ENCODE data around the gene OPCML.

Gene OPCML

DNA sequence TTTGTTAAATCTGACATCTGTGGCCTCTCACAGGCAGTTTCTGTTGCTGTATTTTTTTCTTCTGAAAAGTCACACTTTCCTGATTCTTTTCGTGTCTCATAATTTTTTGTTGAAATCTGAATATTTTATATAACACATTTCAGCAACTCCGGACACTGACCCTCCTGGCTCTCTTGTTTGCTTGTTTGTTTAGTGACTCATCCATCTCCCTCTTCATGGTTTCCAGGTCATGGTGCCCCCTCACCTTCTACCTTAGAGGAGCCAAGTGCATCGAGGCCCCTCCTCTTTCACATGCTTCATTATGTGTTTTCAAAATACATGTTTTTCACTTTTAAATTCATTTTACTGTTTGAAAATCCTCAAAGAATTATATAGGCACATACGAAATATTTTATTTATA is 562.4 kb downstream of the OPCML start:
- in situ Hi-C loops (cut with HindIII; ENCODE audit: low sequenced_read_pairs) = no loop called here

DNA sequence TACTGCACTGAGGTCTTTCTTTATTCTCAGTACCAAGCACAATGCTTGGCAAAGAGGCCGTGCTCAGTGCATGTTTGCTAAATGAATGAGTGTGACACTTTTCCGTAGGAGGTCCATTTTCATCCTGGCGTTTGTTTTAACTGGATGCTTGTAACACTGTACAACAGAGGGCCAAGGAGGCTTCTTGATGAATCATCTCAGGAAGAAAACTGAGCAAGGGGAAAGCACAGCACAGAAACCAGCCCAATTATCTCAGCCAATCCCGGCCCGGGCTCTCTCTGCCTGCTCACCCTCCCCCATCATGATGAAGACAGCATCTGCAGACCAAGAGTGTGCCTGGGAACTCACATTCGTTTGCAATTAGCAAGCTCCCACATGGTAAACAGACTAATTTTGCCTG is 570.3 kb downstream of the OPCML start:
- in situ Hi-C loops (cut with HindIII; ENCODE audit: low sequenced_read_pairs) = no loop called here

DNA sequence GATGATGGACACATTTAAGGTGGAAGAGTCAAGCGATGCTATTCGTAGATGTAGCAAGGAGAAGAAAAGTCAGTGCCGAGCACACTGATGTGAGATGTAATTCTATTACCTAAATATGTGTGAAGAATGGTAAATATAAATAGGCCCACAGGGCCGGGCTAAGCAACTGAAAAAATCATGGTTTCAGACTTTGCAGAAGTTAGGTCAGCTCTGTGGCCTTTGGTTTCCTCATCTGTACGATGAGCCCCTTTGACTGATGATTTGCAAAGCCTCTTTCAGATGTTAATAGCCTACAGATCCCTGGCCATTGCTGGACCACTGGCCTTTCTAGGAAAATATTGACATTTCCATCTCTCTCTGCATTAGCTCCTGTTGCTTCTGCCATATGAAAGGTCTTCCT is 570.8 kb downstream of the OPCML start:
- in situ Hi-C loops (cut with HindIII; ENCODE audit: low sequenced_read_pairs) = no loop called here

DNA sequence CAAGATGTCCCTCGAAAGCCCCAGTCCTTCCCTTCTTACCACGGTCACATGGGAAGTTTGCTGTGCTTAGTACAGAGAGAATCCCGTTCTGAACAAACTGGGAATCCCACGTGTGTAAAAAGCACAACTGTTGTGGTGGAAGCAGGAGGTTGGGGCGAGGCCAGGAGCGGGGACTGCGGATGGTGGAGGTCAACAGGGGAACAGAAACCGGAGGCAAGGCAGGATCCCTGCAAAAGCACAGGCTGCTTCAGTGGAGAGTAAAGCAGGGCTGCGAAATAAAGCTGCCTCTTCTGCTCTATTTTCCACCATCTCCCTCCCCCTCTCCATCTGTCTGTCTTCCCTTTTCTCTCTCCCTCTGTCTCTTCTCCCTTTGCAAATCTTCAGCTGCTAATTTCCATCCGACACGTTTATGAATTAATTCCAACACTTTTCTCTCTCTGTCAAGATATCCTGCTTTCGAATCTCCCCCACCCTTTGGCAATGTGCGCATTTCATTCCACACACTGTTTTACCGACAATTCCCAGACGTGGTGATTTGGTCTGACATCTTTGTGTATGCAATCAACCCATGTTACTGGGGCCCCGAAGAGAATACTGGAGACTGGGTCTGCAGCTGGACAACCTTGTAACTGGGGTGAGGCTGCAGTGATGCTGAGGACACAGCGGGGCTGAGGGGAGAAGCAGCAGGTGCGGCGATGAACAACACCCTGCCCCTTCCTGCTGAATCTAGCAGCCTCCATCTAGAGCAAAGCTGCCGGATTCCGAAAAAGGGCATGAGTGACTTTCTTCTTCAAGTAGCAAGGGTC is 571.8 kb downstream of the OPCML start:
- in situ Hi-C loops (cut with HindIII; ENCODE audit: low sequenced_read_pairs) = no loop called here

DNA sequence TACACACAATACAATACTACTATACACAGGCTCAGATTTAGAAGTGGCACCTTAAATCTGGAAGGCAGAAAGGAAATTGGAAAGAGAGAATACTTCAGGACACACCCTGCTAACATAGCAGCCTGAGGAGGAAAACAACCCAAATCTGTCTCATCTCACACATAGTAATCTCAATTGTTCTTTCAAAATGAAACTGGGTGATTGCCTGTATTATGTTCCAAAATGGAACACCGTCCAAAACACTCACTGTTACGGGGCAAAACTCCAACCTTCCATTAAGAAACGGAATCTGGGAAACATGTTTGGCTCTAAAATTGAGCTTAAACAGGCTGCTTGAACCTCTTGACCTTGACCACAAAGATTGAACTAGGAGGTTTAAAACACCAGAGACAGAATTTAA is 572.6 kb downstream of the OPCML start:
- in situ Hi-C loops (cut with HindIII; ENCODE audit: low sequenced_read_pairs) = no loop called here

DNA sequence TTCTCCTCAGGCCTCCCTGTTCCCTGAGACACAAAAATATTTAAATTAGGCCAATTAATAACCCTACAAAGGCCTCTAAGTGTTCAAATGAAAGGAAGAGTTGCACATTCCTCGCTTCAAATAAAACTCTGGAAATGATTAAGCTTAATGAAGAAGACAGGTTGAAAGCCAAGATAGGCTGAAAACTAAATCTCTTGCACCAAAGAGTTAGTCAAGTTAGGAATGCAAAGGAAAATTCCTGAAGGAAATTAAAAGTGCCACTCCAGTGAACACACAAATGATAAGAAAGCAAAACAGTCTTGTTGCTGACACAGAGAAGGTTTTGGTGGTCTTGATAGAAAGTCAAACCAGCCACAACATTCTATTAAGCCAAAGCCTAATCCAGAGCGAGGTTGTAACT is 574.4 kb downstream of the OPCML start:
- in situ Hi-C loops (cut with HindIII; ENCODE audit: low sequenced_read_pairs) = no loop called here

DNA sequence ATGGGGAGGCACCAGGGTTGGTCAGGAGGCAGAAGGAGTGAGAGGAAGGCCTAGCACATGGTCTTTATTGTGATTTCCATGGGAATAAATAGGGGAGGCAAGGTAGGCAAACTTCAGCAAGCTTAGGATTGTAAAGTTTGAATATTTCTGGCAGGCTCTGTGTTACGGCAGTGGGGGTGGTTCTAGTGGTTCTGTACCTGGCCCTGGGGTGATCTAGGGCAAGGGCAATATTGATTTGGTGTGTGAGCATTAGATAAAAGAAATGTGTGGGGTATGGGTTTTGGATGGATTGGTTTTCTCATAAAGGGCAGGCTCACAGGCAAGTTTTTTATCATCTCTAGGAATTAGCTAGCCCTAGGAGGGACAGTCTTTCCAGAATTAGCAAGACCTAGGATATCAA is 584.0 kb downstream of the OPCML start:
- in situ Hi-C loops (cut with HindIII; ENCODE audit: low sequenced_read_pairs) = no loop called here

DNA sequence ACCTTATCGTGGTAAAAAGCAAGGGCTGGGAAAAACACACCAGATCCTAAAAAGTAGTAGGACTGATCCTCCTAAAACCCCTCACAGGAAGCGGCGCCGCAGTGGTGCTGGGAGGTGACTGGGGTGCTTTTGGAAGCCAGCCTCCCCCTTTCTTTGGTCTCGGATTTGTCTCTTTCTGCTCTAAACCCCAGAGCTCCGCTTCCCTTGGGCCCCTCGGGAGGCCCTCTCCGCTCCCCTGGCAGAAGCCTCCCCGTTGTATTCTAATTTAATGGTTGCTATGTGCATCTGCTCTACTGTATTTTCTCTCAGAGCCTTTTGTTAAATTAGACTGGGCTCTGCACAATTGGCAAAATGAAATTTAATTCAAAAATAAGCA is 587.7 kb downstream of the OPCML start:
- in situ Hi-C loops (cut with HindIII; ENCODE audit: low sequenced_read_pairs) = no loop called here

DNA sequence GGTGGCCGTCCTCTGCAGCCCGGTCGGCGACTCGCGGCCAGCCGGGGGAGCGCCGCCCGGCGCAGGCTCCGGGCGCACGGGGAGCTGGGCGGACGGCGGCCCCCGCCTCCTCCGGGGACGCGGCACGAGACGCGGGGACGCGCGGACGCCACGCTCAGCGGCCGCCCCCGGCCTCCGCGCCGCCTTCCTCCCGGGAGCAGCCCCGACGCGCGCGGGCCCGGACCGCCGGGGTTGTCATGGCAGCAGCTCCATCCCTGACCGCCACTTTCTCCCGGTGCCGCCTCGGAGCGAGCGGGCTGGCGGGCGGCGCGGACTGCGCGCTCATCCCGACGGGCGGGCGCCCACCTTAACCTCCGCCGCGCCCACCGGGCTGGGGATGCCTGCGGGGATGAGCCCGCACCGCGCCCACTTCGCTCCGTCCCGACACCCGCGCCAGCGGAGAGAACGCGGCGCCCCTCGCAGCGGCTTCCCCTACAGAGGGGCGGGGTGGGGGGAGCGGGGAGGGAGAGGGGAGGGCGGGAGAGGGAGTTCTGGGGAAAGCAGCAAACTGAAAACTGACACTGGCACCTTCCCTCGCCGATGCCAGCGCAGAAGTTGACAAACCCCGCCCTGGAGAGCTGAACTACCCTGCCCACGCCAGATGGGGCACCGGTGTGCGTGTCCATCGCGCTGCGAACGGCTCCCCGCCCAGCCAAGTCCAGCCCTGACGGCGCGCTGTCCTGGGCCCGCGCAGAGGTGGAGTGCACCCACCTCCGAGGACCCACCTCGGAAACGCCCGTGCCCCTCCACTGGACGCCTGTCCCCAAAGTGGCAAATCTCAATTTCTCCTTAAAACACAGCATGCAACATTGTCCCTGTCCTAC is 588.4 kb downstream of the OPCML start:
- in situ Hi-C loops (cut with HindIII; ENCODE audit: low sequenced_read_pairs) = no loop called here

DNA sequence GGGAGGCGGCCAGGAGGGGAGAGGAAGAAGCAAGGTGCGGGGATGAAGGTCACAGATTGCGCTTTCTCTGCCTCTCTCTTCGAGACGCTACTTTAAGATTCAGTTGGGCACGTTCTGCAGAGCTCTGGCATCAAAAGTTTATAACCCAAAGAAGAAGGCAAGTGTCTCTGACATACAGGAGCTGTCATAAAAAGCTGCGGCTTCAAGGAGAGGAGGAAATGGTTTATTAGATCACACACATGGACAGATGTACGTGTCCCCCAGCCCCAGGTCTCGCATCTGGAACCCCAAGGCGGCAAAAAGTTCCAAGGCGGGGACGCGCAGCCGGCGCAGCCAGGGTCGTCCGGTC is 589.0 kb downstream of the OPCML start:
- in situ Hi-C loops (cut with HindIII; ENCODE audit: low sequenced_read_pairs) = no loop called here

DNA sequence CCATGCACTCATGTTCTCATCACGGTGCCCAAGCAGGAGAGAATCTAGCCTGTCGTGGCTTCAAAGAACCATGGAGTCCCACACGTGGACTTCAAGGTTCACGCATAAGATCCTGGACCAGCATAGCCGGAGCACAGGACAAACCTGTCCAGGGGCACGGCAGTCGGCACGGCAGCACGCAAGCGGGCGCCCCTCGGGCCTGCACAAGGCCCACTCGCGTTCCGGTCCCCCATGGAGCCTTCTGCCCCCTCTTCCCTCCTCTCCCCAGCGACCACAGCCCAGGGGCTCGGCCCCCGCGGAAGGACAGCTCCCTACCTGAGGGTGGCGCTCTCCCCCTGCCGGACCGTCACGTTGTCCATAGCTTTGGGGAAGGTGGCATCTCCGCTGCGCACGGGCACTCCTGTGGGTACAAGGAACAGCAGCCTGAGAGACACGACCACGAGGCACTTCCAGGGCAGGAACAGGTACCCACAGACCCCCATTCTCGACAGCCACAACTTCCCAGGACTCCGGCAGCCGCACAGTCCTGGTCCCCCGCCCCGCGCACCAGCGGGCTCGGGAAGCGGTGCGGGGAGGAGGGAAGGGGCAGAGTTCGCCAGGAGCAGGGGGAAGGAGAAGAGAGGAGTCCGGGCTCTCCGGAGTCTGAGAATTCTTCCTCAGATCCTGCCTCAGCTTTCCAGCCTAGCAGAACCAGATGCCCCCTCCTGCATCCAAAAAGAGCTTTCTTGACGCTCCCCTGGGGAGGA is 589.5 kb downstream of the OPCML start:
- in situ Hi-C loops (cut with HindIII; ENCODE audit: low sequenced_read_pairs) = no loop called here

DNA sequence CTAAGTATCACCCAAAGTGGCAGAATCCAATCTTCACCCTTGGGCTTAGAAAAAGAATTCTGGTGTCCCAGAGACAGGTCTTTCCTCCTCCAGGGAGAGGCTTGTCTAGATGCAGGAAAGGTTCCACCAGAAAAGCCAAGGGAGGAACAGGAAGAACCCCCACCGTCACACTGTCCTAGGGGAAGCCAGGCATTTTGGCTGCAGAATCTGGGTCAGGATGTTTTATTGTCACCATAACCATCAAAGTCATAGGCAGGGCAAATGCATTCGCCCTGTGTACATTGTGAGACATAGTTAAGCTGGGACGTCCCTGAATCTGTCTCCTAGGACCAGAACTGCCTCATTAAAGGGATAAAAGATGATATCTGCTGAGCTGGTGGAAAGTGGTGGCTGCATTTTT is 590.5 kb downstream of the OPCML start:
- in situ Hi-C loops (cut with HindIII; ENCODE audit: low sequenced_read_pairs) = no loop called here

DNA sequence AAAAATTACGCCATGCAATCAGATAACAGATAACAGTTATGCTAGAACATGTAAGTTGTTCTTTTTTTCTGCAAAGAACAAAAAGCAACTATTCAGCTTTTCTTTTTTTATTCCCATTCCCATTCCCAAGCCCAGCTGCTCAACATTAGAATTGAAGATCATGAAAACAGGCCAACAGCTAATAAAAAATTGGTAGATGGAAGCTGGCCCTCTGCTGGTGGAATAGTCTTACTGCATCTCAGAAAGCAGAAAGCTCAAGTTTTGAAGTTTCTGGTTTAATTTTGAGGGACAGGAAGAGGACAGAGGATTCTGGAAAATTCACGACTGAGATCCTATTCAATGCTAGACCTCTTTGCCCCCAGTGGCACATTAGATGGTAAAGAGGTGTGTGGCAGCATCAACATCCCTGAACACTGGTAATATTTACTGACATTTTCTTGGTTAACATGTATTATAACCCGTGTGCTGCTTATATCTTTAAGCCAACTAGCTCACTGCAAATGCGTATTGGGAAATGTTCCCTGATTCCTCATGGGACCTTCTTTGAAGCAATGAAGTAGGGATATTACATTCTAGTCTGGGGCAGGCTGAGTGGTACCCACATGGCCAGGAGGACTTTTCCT is 591.2 kb downstream of the OPCML start:
- in situ Hi-C loops (cut with HindIII; ENCODE audit: low sequenced_read_pairs) = no loop called here

DNA sequence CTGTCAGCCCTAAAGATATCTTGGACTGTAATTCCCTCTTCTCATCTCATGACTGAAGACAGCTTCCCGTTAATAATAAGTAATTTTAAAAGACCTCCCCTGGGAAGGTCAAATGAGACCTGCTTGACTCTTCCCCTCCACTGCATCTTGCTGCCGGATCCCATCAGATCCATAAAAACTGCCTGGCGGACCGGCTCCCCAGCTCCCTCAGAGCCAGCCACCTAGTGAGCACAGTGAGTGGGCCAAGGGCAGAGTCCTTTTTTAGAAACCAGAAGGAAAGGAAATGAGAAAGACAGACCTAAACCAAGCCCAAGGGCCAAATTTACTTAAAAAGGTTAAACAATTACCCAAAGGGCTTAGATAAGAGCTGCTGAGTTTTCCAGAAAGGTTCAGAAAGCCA is 595.3 kb downstream of the OPCML start:
- in situ Hi-C loops (cut with HindIII; ENCODE audit: low sequenced_read_pairs) = no loop called here

DNA sequence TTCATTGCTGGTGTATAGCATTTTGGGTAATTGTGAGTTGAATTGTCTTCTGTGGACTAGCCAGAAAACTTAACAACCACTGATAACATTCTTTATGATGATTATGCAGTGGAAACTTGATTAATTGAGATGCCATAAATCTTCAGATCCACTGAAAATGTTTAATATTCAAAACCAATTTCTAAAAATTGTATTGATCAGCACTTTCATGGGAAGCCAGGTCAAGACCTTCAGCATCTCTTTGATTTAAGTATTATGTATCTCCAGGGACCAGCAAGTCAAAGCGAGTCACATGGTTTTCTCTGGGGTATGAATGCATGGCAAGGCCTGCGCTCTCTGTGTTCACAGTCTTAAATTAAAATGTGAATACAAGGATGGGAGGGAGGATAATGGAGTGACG is 596.9 kb downstream of the OPCML start:
- in situ Hi-C loops (cut with HindIII; ENCODE audit: low sequenced_read_pairs) = no loop called here

DNA sequence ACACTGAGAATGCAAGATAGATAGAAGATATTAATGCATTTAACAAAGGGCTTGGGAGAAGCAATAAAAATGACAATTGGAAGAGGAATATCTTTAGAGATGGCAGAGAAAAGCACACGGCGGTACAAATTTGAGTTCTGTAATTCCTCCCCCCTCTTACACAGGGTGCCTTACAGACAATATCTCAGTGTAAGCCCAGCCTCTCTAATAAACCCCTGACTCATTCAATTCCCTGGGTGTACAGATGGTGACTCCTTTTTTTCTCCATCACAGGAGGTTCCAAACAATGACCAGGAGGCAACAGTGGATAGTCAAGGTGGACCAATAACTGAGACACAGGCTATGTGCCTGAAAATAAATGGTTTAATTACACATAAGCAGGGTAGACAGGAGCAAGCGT is 598.6 kb downstream of the OPCML start:
- in situ Hi-C loops (cut with HindIII; ENCODE audit: low sequenced_read_pairs) = no loop called here

DNA sequence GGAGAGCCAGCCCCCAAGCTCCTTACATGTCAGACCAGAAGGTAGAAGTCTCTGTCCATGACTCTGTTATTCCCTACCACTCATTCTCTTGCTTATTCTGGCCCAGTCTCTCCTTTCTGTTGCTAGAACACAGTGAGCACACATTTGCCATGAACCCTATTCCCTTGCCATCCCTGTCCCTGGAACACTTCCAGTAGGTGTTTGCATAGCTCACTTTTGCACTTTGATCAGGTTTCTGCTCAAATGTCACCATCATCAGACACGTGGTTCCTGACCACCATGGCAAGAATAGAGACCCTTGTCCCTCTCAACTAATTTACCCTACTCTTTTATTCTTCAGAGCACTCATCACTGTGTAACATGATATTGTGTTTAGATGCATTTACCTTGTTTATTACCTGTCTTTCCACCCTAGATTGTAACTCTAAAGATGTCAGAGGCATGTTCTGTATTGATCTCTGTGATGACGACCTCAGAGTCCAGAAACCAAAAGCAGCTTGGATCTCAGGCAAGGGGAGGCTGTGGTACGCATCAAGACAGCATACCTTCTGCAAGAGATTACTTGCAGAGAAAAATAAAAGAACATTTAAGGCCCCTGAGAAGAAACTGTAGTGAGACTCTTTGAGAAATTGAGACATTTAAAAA is 606.4 kb downstream of the OPCML start:
- in situ Hi-C loops (cut with HindIII; ENCODE audit: low sequenced_read_pairs) = no loop called here

DNA sequence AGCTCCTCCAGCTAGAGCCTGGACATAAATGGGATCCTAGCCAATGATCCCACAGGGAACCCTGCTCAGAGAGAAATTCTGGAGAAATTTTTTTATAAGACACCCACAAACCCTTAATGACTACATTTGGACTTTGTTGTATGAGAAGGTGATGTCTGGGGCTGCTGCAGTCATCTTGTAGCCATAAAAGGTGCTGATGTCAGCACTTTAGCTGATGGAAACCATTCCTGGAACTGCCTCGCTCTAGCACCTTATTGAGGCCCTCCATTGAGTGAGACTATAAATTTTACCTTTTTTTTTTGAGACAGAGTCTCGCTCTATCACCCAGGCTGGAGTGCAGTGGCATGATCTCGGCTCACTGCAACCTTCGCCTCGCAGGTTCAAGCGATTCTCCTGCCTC is 610.7 kb downstream of the OPCML start:
- in situ Hi-C loops (cut with HindIII; ENCODE audit: low sequenced_read_pairs) = no loop called here

DNA sequence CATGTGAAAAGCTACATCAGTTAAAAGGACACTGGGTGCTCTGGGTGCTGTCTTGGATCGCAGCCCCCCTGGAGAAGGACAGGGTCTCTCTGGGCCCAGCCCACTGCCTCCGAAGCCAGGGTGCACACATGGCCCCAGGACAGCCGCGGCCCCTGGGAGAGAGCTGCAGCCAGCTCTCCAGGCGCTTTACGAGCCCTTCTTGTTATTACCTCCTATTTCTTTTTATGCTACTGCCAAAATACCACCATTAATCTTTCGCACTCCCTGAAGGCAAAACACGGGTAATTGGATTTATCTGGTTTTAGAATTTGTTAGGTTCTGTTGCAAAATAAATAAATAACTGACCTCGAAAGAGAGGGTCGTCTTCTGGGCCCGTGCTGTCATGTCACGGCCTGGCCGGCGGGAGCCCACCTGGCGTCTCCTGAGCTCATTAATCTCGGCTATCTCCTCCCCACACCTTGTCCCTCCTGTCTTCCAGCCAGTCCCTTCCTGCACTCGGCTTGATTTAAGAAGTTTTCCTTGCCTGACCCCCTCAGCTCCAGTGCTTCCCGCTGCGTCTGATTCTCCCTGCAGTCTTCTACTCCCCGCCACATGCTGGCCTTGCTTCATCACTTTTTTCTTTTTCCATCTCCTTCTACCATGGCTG is 611.7 kb downstream of the OPCML start:
- in situ Hi-C loops (cut with HindIII; ENCODE audit: low sequenced_read_pairs) = no loop called here

DNA sequence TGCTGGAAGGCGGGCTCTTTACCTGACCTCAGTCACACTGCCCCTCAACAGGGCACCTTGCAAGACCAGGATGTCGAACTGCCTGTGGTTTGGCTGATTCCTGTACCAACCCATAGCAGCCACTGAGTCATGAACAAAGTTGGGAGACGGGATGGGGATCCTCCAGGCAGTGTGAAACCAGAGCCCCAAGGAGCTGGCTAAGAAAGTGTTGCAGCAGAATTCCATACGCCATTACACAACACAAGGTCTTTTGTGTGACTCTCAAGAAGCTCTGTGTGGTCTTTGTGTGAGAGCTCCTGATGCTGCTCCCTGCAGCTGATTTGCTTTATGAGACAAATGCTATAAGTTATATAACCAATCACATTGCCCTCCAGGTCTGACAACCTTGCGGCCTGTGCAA is 617.7 kb downstream of the OPCML start:
- in situ Hi-C loops (cut with HindIII; ENCODE audit: low sequenced_read_pairs) = no loop called here

Data from DLD1 (cell line).